Stimulated activated CD8-positive, alpha-beta memory T cell treated with anti-CD3 and anti-CD28 coated beads, Interleukin-12 subunit alpha, Interleukin-12 subunit beta, amount 100 ng/mL, for 4 hours (primary cell): ENCODE measurements around the gene HNF4A.
"Not testable (repeated sequence)": the region's sequence is repeated elsewhere in the genome, so short reads cannot be mapped to it uniquely, and the experiment has no call there.

Experiments used
- DNase-seq: peaks from one replicate; pipeline ENCODE4 v3.0.0-alpha.2; 2020; ENCODE audit warnings: low read depth

The HNF4A gene

DNA sequence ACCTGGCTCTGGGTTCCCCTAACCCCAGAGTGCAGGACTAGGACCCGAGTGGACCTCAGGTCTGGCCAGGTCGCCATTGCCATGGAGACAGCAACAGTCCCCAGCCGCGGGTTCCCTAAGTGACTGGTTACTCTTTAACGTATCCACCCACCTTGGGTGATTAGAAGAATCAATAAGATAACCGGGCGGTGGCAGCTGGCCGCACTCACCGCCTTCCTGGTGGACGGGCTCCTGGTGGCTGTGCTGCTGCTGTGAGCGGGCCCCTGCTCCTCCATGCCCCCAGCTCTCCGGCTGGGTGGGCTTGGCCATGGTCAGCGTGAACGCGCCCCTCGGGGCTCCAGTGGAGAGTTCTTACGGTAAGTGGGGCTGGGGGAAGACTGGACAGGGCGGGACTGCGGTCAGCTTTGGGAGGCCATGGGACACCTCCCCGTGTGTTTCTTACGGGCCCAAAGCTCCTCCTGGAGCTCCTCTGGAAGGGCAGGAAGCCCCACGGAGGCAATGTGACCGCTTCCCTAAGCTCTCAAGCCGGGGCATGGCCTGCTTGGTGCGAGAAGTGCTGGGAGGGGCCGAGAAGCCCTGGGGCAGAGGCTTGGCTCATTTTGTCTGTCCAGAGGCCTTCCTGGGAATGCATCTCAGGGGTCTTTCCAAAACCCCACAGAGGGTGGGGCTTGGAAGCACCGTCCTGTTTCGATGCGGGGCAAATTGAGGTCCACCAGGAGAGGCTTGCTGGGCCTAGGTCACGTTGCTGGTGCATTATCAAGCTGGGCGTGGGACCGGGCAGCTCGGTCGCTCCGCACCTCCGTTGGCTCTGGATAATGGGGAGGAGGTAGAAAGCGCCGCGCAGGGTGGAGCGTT, at the start of gene HNF4A:
HNF4A (plus strand) TSS at position 202 of the 855 bp plus-strand sequence; CDS start at position 308, 106 bp downstream.
- DNase-seq, result no peak

DNA sequence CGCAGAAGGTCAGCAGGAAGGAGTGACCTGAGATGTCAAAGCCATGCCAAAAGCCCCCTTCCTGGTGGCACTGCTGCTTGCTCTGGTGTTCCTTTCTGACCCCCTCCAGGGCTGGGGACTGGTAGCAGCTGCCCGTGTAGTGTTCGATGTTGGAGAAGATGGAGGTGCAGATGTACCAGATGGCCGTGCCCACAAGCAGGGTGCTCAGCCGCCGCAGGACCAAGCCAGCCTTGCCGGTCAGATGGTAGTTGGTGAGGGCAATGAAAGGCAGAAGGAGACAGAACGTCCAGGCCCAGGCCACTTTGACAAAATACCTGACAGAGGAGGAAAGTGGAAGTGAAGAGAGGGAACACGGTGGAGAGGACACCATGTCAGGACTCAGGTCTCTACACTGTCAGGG, 48.6 kb upstream of the HNF4A start:
- DNase-seq, result no peak

DNA sequence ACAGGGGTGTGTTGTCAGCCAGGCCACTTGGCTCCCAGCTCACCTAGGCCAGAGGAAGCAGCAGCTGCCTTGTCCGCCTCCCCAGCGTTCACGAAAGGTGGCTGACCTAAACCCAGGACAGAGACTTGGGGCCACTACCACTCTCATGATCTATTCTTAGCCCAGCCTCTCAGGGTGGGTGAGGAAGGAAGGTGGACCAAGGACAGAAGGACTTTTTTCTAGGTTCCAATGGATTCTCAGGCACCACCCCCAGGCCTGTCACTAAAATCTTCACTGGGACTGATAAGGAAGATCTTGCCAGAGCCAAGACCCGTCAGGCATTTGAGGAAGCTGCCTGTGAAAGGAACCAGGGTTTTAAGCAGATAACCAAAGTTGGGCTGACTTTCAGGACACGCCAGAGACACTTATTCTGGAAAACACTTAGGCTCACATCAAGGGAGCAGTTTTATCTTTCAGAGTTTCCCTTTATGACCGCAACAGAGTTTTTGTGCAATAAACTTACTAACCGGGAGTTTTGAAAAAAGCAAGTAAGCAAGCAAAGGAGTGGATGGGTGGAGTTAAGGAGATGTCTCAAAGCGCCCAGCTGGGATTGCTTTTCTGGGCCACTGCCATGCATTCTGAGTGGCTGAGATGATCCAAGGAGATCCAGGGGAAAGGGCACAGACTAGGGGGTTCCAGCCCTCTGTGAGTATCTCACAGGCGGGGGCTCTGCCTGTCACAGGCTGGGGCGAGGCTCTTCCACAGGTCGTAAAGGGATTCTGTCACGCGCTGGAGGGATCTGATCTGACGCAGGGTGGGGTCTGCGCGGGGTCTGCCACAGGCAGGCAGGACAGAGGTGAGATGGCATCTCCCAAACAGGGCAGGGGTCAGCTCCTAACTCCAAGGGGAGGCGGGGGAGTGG, 45.5 kb upstream of the HNF4A start:
- DNase-seq, result no peak

DNA sequence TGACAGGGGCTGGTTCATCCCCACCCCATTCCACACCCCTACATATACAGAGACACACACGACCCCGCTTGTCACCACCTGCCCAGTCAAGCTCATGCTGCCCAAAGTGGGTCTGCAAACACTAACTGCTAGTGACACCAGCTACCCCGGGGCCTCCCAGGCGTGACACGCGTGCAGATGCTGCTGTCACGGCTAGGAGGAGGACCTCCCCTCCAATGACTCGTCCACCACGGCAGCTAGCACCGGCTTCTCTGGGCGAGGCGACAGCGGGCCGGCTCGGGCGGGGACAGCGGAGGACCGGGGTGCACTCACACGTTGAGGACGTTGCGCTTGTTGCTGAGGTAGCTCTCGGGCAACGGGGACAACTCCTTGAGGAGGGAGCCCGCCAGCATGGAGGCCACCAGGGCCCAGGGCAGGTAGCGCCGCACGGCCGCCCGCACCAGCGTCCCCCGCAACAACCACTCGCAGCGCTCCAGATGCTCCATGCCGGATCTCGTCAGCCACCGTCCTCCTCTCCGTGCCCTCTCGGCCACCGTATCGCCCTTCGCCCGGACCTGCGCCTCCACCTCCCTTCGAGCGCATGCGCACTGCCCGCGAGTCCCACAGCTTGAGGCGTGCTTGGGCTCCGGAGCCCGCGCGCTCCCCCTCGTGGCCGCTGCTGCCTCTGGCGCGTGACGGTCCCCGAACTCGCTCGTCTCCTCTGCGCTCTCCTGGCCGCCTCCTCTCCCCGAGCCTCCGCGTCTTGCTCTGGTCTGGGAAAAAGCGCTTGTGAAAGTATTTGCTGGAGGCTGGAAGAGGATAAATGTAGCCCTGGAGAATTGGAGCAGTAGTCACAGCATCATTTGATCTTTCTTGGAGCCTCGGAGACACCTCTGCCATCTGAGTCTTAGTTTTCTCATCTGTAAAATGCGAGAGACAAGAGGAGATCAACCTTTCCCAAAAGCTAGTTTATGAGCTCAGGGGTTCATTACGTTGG, 44.5 kb upstream of the HNF4A start, which contains the start of gene FITM2:
FITM2 (minus strand) TSS at position 539 of the 976 bp plus-strand sequence; CDS start at position 485, 54 bp downstream.
- DNase-seq, result peak; percentile 96

DNA sequence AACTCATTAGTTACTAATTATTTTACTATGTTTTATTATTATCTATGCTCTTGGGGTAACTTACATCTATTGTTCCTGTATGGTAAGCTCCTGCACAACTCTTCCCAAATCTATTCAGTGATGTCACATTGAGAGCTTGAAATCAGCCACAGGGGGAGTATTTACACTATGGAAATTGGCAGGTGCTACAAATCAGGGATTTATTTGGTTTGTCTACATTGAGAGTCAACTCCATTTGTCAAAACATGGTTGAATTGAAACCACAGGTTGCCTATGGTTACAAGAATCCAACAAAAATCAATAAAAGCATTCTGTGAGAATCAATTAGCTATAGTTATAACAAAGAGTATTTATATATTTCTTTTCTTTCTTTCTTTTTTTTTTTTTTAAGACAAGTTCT, 40.6 kb upstream of the HNF4A start:
- no peak for DNase-seq

DNA sequence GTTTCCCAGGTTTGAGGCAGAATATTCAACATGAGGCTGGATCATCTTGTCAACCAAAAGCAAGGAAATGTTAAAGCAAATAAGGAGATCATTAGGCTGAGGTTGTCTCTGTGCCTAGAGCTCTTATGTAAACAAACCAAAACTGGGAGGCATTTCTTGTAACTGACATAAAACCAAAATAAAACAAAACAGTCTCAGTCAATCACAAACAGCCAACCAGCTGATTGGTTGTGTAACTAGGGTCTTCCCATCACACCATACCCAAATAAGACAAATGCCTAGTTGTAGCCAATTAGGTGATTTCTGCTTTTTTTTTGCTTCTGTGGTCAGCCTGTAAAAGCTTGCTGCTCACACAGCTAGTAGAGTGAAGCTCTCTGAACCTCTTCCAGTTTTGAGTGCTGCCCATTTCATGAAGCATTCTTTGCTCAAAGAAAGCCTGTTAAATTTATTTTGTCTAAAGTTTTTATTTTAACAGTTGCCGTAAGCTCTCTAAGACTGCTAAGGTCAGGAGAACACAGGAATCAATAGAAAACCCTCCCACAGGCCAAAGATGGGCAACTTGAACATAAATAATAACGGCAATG, 35.6 kb upstream of the HNF4A start:
- DNase-seq, result no peak

DNA sequence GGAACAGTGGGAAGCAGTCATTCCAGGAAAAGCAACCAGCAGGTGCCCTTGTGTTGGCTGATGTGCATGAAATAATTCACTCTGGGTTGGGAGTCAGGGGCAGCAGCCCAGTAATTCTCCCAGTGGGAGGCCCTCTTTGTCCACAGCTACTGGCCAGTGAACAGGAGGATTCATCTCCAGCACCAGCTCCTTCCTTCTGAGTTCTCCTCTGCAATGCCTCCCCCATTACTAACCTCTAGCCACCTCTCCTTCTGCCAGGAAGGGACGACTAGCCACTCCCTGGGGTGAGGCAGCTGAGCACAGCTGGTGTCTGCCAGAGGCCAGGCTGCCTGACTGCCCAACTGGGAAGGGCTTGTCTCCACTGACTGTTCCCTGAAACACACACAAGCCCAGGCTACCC, 31.2 kb upstream of the HNF4A start:
- no peak for DNase-seq

DNA sequence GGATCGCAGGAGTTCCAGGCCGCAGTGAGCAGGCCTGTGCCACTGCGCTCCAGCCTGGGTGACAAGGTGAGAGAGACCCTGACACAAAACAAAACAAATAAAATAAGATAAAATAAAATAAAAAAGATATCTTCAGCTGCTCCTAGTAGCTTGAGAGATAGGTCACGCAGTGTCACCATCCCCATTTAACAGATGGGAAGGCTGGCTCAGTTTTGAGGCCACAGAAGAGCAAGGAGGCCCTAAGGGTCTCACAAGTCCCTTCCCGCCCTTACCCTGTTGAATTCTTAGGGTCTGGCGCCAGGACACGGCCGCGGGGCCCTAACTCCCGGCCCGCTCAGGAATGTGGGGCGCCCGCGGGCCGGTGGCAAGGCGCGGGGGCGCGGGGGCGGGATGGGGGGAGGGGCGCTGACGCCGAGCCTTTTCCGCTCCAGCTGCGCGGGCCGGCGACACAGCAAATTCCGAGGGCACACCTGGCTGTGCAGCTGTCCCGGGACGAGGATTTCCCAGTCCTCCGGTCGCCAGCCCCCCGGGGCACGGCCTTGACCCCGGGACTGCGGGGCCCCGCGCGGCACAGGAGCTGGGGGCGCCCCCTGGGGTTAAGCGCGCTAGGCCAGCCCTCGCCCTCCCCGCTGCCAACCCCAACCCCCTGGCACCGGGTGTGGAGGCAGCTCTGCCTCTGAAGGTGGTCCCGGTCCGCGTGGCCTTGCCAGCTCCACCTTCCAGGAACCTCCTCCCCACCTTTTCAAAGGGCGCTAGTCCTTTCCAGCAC, 28.9 kb upstream of the HNF4A start:
- DNase-seq, result peak; percentile 20

DNA sequence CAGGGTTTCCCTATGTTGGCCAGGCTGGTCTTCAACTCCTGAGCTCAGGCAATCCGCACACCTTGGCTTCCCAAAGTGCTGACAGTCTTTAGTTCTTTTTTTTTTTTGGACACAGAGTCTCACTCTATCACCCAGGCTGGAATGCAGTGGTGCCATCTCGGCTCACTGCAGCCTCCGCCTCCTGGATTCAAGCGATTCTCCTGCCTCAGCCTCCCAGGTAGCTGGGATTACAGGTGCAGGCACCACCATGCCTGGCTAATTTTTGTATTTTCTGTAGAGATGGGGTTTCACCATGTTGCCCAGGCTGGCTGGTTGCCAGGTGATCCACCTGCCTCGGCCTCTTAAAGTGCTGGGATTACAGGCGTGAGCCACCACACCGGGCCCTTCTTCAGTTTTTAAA, 27.8 kb upstream of the HNF4A start:
- DNase-seq, result not testable (repeated sequence)

DNA sequence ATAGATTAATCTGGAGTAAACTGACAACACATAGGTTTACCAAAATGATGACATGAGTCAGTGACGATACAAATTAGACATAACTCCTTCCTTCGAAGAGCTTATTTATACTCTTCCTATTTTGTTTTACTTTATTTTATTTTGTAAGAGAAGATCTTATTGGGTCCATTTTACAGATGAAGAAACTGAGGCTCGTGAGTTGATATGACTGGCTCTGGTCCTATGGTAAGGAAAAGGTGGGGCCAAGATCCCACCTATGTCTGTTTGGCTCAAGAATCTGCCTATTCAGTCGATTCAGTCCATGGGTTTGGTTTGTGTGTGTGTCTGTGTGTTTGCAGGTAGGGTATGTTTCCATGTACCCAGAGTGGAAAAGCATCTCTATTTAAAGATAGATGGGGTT, 27.1 kb upstream of the HNF4A start:
- DNase-seq, result no peak

DNA sequence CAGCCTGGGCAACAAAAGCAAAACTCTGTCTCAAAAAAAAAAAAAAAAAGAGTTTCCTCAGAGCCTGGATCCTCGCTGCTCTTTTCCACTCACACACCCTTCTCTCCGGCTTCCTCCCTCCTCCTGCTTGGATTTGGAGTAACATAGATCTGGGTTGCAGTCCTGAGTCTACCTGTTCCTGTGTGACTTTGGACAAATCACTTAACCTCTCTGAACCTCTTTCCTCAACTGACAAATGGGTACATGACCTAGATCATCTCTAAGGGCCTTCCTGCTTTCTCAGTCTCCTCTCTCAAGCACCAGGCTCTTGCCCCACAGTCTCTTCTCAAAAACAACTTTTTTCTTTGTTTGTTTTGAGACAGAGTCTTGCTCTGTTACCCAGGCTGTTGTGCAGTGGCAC, 24.3 kb upstream of the HNF4A start:
- DNase-seq, result no peak

DNA sequence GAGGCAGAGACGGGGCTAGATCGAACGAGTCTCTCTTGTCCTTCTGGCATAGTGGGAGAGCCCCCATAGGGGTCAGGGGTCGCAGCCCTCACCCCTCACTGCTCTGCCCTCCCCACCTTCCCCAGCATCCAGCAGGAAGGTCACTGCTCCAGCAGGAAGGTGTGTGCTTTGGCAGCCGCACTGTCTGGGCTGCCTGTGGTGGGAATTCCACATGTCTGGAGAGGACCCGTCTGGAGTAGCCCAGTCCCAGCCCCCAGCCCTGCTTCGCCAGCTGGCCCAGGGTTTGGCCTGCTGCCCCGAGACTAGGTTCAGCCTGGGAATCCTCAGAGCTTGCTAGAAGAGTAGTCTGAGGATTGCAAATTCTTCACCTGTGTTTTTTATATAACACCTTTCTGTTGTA, 21.2 kb upstream of the HNF4A start:
- DNase-seq, result no peak

DNA sequence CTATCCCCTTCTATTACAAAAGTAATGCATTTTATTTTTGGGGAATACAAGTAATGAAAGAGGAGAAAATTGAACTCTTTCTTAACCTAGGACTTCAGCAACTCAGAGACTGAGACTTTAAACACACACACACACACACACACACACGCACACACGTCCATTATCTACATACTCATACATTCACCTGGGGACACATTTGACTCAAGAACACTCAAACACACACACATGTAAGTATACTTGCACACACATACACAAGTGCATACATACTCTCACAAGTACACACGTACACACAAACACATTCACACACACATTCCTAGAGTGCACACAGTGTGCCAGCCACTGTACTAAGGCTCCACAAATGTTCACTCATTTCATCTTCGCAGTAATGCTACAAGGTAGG, 20.8 kb upstream of the HNF4A start:
- no peak for DNase-seq

DNA sequence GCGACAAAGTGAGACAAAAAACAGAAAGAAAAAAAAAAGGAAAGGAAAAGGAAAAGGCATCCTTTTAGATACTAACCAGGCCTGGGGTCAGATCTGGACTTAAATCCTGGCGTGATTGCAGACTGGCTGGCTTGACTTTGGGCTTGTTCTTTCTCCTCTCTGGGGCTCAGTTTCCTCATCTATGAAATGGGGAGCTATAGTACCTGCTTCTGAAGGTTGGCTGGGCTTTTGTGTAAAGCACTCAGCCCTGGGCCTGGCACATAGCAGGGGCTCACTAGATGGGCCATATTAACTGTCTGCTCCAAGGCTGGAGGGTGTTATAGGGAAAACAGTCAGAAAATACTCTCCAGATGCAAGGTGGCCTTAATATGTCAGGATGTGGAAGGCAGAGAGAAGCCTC, 19.8 kb upstream of the HNF4A start:
- no peak for DNase-seq

DNA sequence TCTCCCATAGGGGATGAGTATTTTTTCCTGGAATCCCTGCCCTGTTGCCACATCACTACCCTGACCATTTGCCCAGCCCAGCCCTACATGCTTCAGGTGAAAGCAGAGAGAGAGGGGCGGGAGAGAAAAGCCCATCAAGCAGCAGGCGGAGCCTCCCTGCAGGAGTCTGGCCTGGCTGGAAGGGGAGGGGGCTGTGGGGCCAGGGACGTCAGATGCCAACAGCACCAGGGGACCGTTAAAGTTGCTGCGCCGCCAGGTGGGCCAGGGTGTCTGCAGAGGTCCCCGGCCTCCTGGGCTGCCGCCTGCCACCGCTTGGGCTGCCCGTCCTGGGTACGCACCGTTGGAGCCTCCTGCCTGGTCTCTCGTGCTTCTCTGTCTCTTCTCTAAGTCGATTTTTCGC, 19.4 kb upstream of the HNF4A start:
- DNase-seq, result no peak

DNA sequence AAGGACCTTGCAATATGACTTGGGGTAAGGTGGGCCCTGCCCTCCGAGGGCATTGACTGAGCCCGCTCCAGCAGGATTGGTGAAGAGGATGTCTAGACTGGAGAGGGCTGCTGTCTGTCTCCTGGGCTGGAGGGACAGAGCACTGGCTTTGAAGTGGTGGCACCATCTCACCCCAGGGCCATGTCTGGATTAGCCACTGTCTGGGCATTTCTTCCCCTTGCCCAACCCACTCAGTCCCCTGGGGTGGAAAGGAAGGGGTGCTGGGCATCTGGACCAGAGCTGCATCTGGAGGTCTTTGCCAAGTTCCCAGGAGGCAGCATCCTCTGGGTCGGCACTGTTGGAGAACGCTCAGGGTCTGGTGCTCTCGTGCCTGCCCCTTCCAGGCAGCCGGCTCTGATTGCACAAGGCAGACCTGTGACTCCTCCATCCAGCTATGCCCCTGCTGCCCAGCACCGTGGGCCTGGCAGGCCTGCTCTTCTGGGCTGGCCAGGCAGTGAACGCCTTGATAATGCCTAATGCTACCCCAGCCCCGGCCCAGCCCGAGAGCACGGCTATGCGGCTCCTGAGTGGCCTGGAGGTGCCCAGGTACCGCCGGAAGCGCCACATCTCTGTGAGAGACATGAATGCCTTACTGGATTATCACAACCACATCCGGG, 18.6 kb upstream of the HNF4A start, which contains the start of gene R3HDML:
R3HDML (plus strand) TSS at position 319 of the 656 bp plus-strand sequence; CDS start at position 434, 115 bp downstream.
- DNase-seq, result no peak

DNA sequence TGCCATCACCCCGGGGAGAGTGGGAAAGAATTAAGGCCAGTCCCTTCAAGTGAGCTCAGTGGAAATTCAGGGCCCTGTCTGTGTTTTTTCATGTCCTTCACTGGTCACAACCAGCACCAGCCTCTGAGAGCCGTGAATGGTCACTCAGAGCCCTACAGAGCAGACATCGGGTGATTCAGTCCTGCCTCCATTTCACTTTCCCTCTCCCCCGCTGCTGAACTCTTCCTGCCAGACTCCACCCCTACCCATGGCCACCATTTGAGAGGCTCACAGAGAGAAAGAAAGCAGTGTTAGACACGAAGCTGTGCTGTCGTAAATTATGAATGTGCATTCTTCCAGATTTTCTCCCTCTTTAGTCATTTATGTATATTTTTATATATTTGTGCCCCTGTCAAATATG, 13.3 kb upstream of the HNF4A start:
- no peak for DNase-seq

DNA sequence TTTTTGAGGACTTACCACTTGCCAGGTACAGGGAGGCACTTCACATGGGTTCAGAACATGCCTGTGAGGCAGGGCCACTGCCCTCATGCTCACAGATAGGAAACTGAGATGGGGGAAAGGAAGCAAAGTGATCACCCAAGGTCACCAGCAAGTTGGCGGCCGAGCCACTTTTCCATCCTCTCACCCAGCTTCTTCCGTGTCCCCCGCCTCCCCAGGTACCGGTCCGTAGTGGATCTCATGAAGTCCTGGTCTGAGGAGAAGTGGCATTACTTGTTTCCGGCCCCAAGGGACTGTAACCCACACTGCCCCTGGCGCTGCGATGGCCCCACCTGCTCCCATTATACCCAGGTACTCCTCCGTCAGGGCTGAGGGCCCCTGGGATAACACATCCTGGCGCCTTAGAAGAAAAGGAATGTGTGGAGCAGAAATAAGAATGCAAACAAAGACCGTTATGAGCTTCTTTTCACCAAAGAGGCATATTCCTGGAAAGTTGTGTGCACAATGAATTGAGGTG, 12.3 kb upstream of the HNF4A start:
- DNase-seq, result no peak

DNA sequence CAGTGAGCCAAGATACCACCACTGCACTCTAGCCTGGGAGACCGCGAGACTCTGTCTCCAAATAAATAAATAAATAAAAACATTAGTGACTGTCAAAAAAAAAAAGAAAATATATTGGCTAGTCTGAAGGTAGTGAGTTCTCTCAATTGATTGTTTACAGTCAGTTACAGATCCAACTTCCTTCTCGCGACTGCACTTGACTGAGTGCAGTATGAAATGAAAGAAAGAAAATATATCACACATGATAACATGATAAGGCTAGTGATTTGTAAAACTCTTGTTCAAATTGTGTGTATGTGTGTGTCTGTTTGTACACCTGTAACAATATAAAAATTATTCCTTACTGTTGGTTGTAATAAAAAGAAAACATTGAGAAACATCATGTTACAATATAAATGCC, 10.8 kb upstream of the HNF4A start:
- no peak for DNase-seq

DNA sequence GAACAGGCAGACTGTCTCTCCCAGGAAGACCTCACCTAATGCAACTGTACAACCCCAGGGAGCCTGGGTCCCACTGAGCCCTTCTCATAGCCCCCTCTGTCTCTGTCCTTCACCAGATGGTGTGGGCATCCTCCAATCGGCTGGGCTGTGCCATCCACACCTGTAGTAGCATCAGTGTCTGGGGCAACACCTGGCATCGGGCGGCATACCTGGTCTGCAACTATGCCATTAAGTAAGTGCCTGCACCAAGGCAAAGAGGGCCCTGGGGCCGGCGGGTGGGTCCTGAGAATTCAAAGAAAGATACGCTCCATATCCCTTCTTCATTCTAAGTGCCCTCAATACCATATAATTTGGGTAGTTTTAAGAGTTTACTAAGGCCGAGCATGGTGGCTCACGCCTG, 10.4 kb upstream of the HNF4A start:
- DNase-seq, result no peak
